Kidney (tissue), 14 donors: Measurements from ENCODE around the gene SMAD7. TPM values are rescaled to one million over a fixed set of nuclear protein-coding genes. Genes with fewer than 3 reads are reported as not detected.

Experiments used
- DNase-seq, 5 donors: peaks; one replicate each; pipeline ENCODE4 v3.0.0-alpha.2; 2013 to 2020
- FAIRE-seq: peaks from 2 replicates; lab custom pipeline; 2012; peaks lifted over from hg19 to GRCh38; lab: Jason Lieb, UNC
- H3K27ac ChIP-seq, 2 donors: one replicate each; pipeline ENCODE4 v1.7.0; 2013; ENCODE audit warnings: low read depth in 2 of 2, low read length in 2 of 2, inconsistent platforms in 1 of 2
- H3K27me3 ChIP-seq: one replicate; pipeline ENCODE4 v1.7.1; 2013; ENCODE audit warnings: low read length, inconsistent platforms; ENCODE audit not compliant: control insufficient read depth, insufficient read depth
- H3K36me3 ChIP-seq, 3 donors: one replicate each; pipeline versions ENCODE4 v1.7.0 to v1.7.1; 2013; ENCODE audit warnings: low read length in 3 of 3, control low read depth in 1 of 3, inconsistent platforms in 1 of 3; ENCODE audit not compliant: insufficient read depth in 3 of 3, control insufficient read depth in 2 of 3
- H3K4me1 ChIP-seq, 3 donors: one replicate each; pipeline versions ENCODE4 v1.7.0 to v1.7.1; 2013; ENCODE audit warnings: low read length in 3 of 3, inconsistent platforms in 1 of 3, low read depth in 1 of 3; ENCODE audit not compliant: control insufficient read depth in 2 of 3, insufficient read depth in 2 of 3
- H3K4me3 ChIP-seq, 3 donors: one replicate each; pipeline versions ENCODE4 v1.7.0 to v1.8.1; 2013; ENCODE audit warnings: low read length in 3 of 3, control low read depth in 1 of 3, inconsistent platforms in 1 of 3
- H3K9ac ChIP-seq, 3 donors: one replicate each; pipeline versions ENCODE4 v1.7.0 to v1.7.1; 2013; ENCODE audit warnings: low read length in 3 of 3, control low read depth in 1 of 3, inconsistent platforms in 1 of 3
- H3K9me3 ChIP-seq, 3 donors: one replicate each; pipeline versions ENCODE4 v1.7.0 to v1.7.1; 2013; ENCODE audit warnings: low read length in 3 of 3, control low read depth in 1 of 3, inconsistent platforms in 1 of 3; ENCODE audit not compliant: control insufficient read depth in 2 of 3, insufficient read depth in 1 of 3
- CTCF ChIP-seq: IDR thresholded peaks from 3 replicates; pipeline ENCODE4 v1.5.1; 2012; ENCODE audit warnings: mild to moderate bottlenecking, moderate library complexity, borderline replicate concordance; ENCODE audit not compliant: insufficient read depth; ENCODE audit errors: extremely low read depth
- intact Hi-C: fragments of 100-400 bp; cut with DNase I; formaldehyde crosslinking; loops from one replicate; pipeline ENCODE4 v1.11.1; 2022
- polyA plus RNA-seq: library from polyadenylated mRNA; stranded (reverse); fragments of 350-450 nt; fragmentation: Illumina TruSeq; extraction: RNeasy Lipid Tissue Mini Kit (QIAGEN cat#74804); gene quantifications from one replicate; pipeline ENCODE4 v1.2.3, GENCODE V29; 2014; ENCODE audit warnings: low read depth, low replicate concordance; ENCODE audit not compliant: insufficient read depth
- total RNA-seq: library from RNA; stranded (reverse); fragmentation: NEBNext Ultra II Directional; extraction: Animal tissue kit (Norgen Biotek cat#: 25700); gene quantifications from one replicate; pipeline ENCODE4 v1.2.1, GENCODE V29; 2021
- donor health status: control.
- donor health status: control.
- donor health status: control.
- donor health status: control.
- donor health status: control.
- donor health status: DM: yes; HTN: yes; CAD: no.
- donor health status: Normal renal cell carcinoma (clear cell type).

SMAD7 gene
- total and polyA plus RNA-seq, 2 donors from 2014 or later = 17.3 to 32.6 TPM

DNA sequence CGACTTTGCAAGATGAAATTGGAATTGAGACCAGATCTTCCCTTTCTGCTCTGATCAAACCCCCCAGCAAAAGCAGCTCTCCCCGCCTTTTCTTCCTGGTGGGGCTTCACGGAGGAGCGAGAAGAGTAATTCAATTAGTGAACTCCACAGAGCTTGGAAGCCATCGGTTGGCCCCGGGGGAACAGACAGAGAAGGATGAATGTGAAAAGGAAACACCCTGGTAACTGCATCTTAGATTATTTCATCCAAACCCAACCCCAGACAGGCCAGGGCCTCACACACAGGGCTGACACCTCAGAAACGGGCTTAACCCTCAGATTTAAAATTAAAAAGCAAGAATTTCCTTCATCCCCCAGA lies 18.3 kb downstream of the SMAD7 start:
- Histone ChIP-seq H3K4me3 (peak overlapping the region in 1 of 3 donors; percentile 37), H3K9ac (peak overlapping the region in 2 of 3 donors; percentile 8 to 72), H3K4me1 (peaks cover 24 to 90% (median 78%) of the 10 kb centered on the region in 3 donors), H3K9me3 (no peaks in the 10 kb centered on the region), H3K27ac (peak overlapping the region; percentile 85 to 86), H3K36me3 (peaks cover 0 to 3% (median 0%) of the 10 kb centered on the region in 3 donors), H3K27me3 (no peaks in the 10 kb centered on the region)
- intact Hi-C loops = no loop called here
- DNase-seq (no peak), FAIRE-seq (no peak)
- no peak for TF ChIP-seq CTCF

DNA sequence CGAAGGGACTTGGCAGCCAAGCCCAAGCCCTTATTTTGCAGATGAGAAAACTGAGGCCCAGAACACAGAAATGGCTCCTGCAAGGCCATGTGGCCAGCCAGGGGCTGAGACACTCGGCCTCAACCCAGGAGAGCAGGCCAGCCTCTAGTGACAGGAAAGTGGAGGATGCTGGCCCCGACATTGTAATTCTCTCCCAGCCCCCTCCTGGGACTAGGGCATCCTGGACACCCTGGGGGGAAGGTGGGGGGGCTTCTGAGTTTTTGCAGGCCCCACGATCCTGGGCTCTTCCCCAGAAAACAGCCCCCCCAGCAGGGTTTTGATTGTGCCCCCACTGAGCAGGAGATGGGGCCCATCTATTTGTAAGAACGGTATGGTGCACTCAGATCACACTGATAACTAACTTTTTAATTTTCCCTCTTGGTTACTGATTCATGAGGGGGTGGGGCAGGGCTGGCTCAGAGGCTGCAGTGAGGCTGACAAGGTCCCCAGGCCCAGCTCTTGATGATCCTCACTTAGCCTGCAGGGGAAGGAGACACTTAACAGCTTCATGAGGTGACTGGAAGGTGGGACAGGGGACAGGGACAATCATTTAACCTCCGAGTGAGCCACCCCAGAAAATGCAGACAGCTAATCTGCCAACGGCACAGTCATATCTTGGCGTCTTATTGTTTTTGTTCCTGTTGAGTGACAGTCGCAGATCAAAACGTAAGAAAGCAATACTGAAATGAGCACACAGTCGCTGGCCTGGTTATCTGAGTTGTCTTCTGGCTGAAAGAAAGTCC lies 18.9 kb downstream of the SMAD7 start:
- Histone ChIP-seq H3K9me3 (no peaks in the 10 kb centered on the region), H3K9ac (peak overlapping the region in 1 of 3 donors; percentile 72), H3K36me3 (peaks cover 0 to 3% (median 0%) of the 10 kb centered on the region in 3 donors), H3K27me3 (no peaks in the 10 kb centered on the region), H3K4me1 (peaks cover 24 to 90% (median 79%) of the 10 kb centered on the region in 3 donors), H3K4me3 (peak overlapping the region in 1 of 3 donors; percentile 37), H3K27ac (peak overlapping the region; percentile 4 to 64)
- no peak for TF ChIP-seq CTCF
- no peak for FAIRE-seq
- DNase-seq = peak in 1 of 5 donors; percentile 67
- intact Hi-C loops = no loop called here

GRCh38 chr18:48930926-48931325 lies 19.8 kb downstream of the SMAD7 start:
- intact Hi-C loops = no loop called here
- H3K9me3 ChIP-seq = no peaks in the 10 kb centered on the region
- peak overlapping the region; percentile 90 for H3K27ac ChIP-seq
- peak overlapping the region in 2 of 3 donors; percentile 4 to 46 for H3K9ac ChIP-seq
- no peak for TF ChIP-seq CTCF
- peak overlapping the region in 2 of 3 donors; percentile 4 to 37 for H3K4me3 ChIP-seq
- peaks cover 27 to 88% (median 88%) of the 10 kb centered on the region in 3 donors for H3K4me1 ChIP-seq
- H3K36me3 ChIP-seq = no peaks in the 10 kb centered on the region
- FAIRE-seq (no peak), DNase-seq (peak in 1 of 5 donors; percentile 31)
- no peaks in the 10 kb centered on the region for H3K27me3 ChIP-seq
